Panc1 (cell line): ENCODE measurements around the gene DOCK1. TPM values are rescaled to one million over a fixed set of nuclear protein-coding genes. Genes with fewer than 3 reads are reported as not detected.

ENCODE experiments used
- ATAC-seq: fragments of 200-7000 bp; cut with Tn5 transposase; 2 replicates; pipeline ENCODE4 v1.9.1; 2020; ENCODE audit warnings: mild to moderate bottlenecking, moderate library complexity
- BruUV-seq: library from RNA; stranded (reverse); fragments of 400-500 nt; replicated peaks from 2 replicates; lab custom pipeline; 2021; lab: Mats Ljungman, UMichigan
- CTCF ChIA-PET: fragments of 300-600 bp; sonication (Branson Sonifier 250); formaldehyde crosslinking; loops from one replicate; lab custom pipeline; 2022; ENCODE audit warnings: antibody characterized with exemption; lab: Charles Lee
- POLR2A ChIA-PET: fragments of 300-600 bp; sonication (Branson Sonifier 250); formaldehyde crosslinking; loops from one replicate; lab custom pipeline; 2022; ENCODE audit warnings: antibody characterized with exemption; lab: Charles Lee
- DNase-seq: peaks from one replicate; pipeline ENCODE4 v3.0.0-alpha.2; 2010; ENCODE audit warnings: low read depth, low spot score
- H3K27ac ChIP-seq: 2 replicates; pipeline ENCODE4 v1.5.1; 2011; ENCODE audit warnings: mild to moderate bottlenecking, low read length, inconsistent platforms
- H3K27me3 ChIP-seq: fragments of 200-500 bp; sonication (Bioruptor generic); 2 replicates; pipeline ENCODE4 v1.6.0; 2014; ENCODE audit warnings: low read length, inconsistent platforms; ENCODE audit not compliant: control insufficient read depth, insufficient read depth
- H3K36me3 ChIP-seq: fragments of 200-500 bp; sonication (Bioruptor generic); 2 replicates; pipeline ENCODE4 v1.5.1; 2014; ENCODE audit warnings: inconsistent platforms, mild to moderate bottlenecking, low read length, moderate library complexity; ENCODE audit not compliant: control insufficient read depth, insufficient read depth
- H3K4me1 ChIP-seq: 2 replicates; pipeline ENCODE4 v1.5.1; 2011; ENCODE audit warnings: inconsistent platforms, mild to moderate bottlenecking, low read length, moderate library complexity; ENCODE audit not compliant: control insufficient read depth, insufficient read depth
- H3K4me3 ChIP-seq, 2 experiments: 2 replicates each; pipeline ENCODE4 v1.5.1; 2011 to 2012; ENCODE audit warnings: low read depth in 2 of 2, low read length in 2 of 2, mild to moderate bottlenecking in 2 of 2, inconsistent platforms in 1 of 2, moderate library complexity in 1 of 2
- H3K9me3 ChIP-seq: fragments of 200-500 bp; sonication (Bioruptor generic); 2 replicates; pipeline ENCODE4 v1.5.1; 2014; ENCODE audit warnings: low read depth, mild to moderate bottlenecking, inconsistent platforms, low read length, moderate library complexity; ENCODE audit not compliant: control insufficient read depth, insufficient read depth
- CTCF ChIP-seq: fragments of 450-650 bp; IDR thresholded peaks from 2 replicates; pipeline ENCODE4 v1.5.1; 2017; ENCODE audit warnings: mild to moderate bottlenecking
- POLR2AphosphoS5 ChIP-seq: IDR thresholded peaks from 2 replicates; pipeline ENCODE4 v1.6.1; 2012; ENCODE audit warnings: mild to moderate bottlenecking, low read depth, low read length, moderate library complexity
- REST ChIP-seq, 2 experiments: IDR thresholded peaks; 2 replicates each; pipeline ENCODE4 v1.6.1; 2011 to 2012; ENCODE audit warnings: low read depth in 2 of 2, control low read depth in 1 of 2, low read length in 1 of 2, mild to moderate bottlenecking in 1 of 2, moderate library complexity in 1 of 2; ENCODE audit not compliant: insufficient read depth in 1 of 2
- SIN3A ChIP-seq: IDR thresholded peaks from 2 replicates; pipeline ENCODE4 v1.6.1; 2012; ENCODE audit warnings: low read depth, mild to moderate bottlenecking, low read length, moderate library complexity, borderline replicate concordance; ENCODE audit not compliant: insufficient read depth
- TCF7L2 ChIP-seq: IDR thresholded peaks from 2 replicates; pipeline ENCODE4 v1.6.1; 2011; ENCODE audit warnings: mild to moderate bottlenecking, low read depth, low read length, inconsistent platforms
- in situ Hi-C: cut with HindIII; loops from 2 replicates; pipeline ENCODE4 v1.10.0; 2016; ENCODE audit warnings: low sequenced_read_pairs, low pct_unique_long_range_greater_than_20kb
- intact Hi-C: fragments of 100-400 bp; cut with micrococcal nuclease; formaldehyde crosslinking; loops from one replicate; pipeline ENCODE4 v1.10.0; 2022; ENCODE audit not compliant: unreplicated experiment
- total RNA-seq: library from RNA; stranded (reverse); gene quantifications from one replicate; pipeline ENCODE4 v1.2.1, GENCODE V29; 2021; ENCODE audit not compliant: unreplicated experiment

The DOCK1 gene
- total RNA-seq, 1 experiment from 2014 or later: 67.6 TPM

GRCh38 chr10:127073666-127074065 is 168.4 kb downstream of the DOCK1 start:
- no peak overlapping the region for H3K27ac ChIP-seq
- no peak for ATAC-seq
- no peaks in the 10 kb centered on the region; the same call in 1 of the 2 replicates for H3K36me3 ChIP-seq
- in situ Hi-C loops (no loop called here), intact Hi-C loops (no loop called here)
- no peaks in the 10 kb centered on the region for H3K4me1 ChIP-seq
- ChIA-PET CTCF (interaction anchor here (0.6 kb wide), 1 partner anchor 155 kb away, joined by 4 read pairs; no protein-coding TSS in a partner anchor), POLR2A (interaction anchor here (0.6 kb wide), 1 partner anchor 21 kb away, joined by 9 read pairs; no protein-coding TSS in a partner anchor)
- TF ChIP-seq CTCF (no peak), TCF7L2 (no peak), POLR2AphosphoS5 (no peak), REST (IDR thresholded peaks at IDR 0.05; ENCODE audit: insufficient read depth in 1 of 2, low read depth in 2 of 2, low read length in 1 of 2) (no peak), SIN3A (no peak)
- no peak for DNase-seq
- BruUV-seq: no TSS peak
- no peaks in the 10 kb centered on the region for H3K9me3 ChIP-seq
- H3K4me3 ChIP-seq: no peak overlapping the region
- no peaks in the 10 kb centered on the region for H3K27me3 ChIP-seq

GRCh38 chr10:127079392-127079791 is 174.2 kb downstream of the DOCK1 start:
- no peak for TF ChIP-seq SIN3A
- TF ChIP-seq POLR2AphosphoS5: no peak
- TF ChIP-seq REST (IDR thresholded peaks at IDR 0.05; ENCODE audit: insufficient read depth in 1 of 2, low read depth in 2 of 2, low read length in 1 of 2): no peak
- no peak for TF ChIP-seq TCF7L2
- H3K27me3 ChIP-seq: no peaks in the 10 kb centered on the region
- H3K4me1 ChIP-seq: no peaks in the 10 kb centered on the region
- POLR2A ChIA-PET: no interaction called here
- ATAC-seq (no peak), DNase-seq (no peak)
- in situ Hi-C loops (no loop called here), intact Hi-C loops (no loop called here)
- H3K27ac ChIP-seq: no peak overlapping the region
- no peak overlapping the region for H3K4me3 ChIP-seq
- no peaks in the 10 kb centered on the region for H3K9me3 ChIP-seq
- BruUV-seq: no TSS peak
- H3K36me3 ChIP-seq: 0 out of 2 replicates have a peak, but pooled peaks cover 3% of the 10 kb centered on the region
- CTCF ChIA-PET: interaction anchor here (0.6 kb wide), 2 partner anchors 177 to 956 kb away, joined by 3 read pairs; no protein-coding TSS in a partner anchor
